Glutamatergic neuron (in vitro differentiated cells): Measurements from ENCODE around the gene PGLYRP2. TPM values are rescaled to one million over a fixed set of nuclear protein-coding genes. Genes with fewer than 3 reads are reported as not detected.

ENCODE experiments used
- DNase-seq: peaks from one replicate; pipeline ENCODE4 v3.0.0; 2022
- H3K27ac Mint-ChIP-seq: one replicate; pipeline ENCODE4 v1.8.0; 2020; ENCODE audit warnings: mild to moderate bottlenecking, mixed read lengths, inconsistent platforms; ENCODE audit not compliant: unreplicated experiment
- H3K27me3 Mint-ChIP-seq: one replicate; pipeline ENCODE4 v1.8.0; 2020; ENCODE audit warnings: mild to moderate bottlenecking, moderate library complexity, mixed read lengths, inconsistent platforms; ENCODE audit not compliant: unreplicated experiment
- H3K36me3 Mint-ChIP-seq: one replicate; pipeline ENCODE4 v1.8.0; 2020; ENCODE audit warnings: mild to moderate bottlenecking, mixed read lengths, inconsistent platforms; ENCODE audit not compliant: unreplicated experiment
- H3K4me1 Mint-ChIP-seq: one replicate; pipeline ENCODE4 v1.8.0; 2020; ENCODE audit warnings: mild to moderate bottlenecking, low read depth, mixed read lengths, inconsistent platforms; ENCODE audit not compliant: unreplicated experiment
- H3K4me3 Mint-ChIP-seq: one replicate; pipeline ENCODE4 v1.8.0; 2020; ENCODE audit warnings: mild to moderate bottlenecking, mixed read lengths, inconsistent platforms; ENCODE audit not compliant: unreplicated experiment
- H3K9me3 Mint-ChIP-seq: one replicate; pipeline ENCODE4 v1.8.0; 2020; ENCODE audit warnings: mild to moderate bottlenecking, moderate library complexity, mixed read lengths, inconsistent platforms; ENCODE audit not compliant: unreplicated experiment
- microRNA-seq: library from miRNA; unstranded; fragments of <30 nt; microRNA quantifications from one replicate; pipeline ENCODE4, GENCODE V29; 2020; ENCODE audit not compliant: unreplicated experiment
- total RNA-seq: library from RNA; stranded (reverse); fragmentation: NEBNext Ultra II Directional; extraction: Animal tissue kit (Norgen Biotek cat#: 25700); gene quantifications from one replicate; pipeline ENCODE4 v1.2.1, GENCODE V29; 2021; ENCODE audit not compliant: unreplicated experiment
- TF ChIP-seq, protein P1 (sequence below): fragments of 200-600 bp; sonication (generic); IDR thresholded peaks from one replicate; pipeline ENCODE4 v1.5.0; 2021; ENCODE audit not compliant: partially characterized antibody, unreplicated experiment

PGLYRP2 gene
- total RNA-seq, 1 donor from 2014 or later = not detected

DNA sequence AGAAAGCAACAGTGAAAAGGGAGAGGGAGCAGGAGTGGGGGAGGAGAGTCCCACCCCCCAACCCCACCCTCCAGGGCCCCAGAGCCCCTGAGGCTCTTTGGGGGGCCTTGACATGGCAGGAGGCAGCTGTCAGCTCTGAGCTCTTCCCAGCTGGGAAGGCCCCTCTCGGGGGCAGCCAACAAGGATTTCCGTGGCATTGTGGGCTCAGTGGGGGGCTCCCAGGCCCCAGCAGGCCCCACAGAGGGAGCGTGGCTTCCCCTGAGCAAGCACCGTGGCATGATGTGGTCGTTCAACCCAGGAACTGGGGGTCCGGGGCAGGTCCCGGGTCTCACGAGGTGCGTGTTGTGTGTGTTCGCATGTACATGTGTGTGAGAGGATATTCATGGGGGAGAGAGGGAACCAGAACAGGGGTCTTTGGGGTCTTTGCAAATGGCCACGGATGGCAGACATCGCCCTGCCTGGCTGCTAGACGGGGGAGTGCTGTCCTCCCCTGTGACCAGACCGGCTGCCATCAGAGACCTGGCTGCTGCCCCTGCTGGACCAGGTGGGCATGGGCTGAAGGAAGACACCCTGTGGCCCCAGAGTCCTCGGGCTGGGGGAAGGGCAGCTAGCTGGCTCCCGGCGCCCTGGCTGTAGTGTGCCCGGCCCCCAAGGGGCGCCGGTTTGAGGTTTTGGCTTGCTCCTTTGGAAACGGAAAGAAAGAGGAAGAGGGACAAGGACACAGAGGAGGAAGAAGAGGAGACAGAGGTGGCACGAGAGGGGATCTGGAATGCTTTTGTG, 56.8 kb downstream of the PGLYRP2 start:
- Mint-ChIP-seq H3K4me1 (peaks cover 8% of the 10 kb centered on the region), H3K27ac (no peak overlapping the region), H3K27me3 (peaks cover 10% of the 10 kb centered on the region), H3K4me3 (no peak overlapping the region), H3K36me3 (peaks cover 13% of the 10 kb centered on the region), H3K9me3 (peaks cover 15% of the 10 kb centered on the region)
- TF ChIP-seq, protein P1, sequence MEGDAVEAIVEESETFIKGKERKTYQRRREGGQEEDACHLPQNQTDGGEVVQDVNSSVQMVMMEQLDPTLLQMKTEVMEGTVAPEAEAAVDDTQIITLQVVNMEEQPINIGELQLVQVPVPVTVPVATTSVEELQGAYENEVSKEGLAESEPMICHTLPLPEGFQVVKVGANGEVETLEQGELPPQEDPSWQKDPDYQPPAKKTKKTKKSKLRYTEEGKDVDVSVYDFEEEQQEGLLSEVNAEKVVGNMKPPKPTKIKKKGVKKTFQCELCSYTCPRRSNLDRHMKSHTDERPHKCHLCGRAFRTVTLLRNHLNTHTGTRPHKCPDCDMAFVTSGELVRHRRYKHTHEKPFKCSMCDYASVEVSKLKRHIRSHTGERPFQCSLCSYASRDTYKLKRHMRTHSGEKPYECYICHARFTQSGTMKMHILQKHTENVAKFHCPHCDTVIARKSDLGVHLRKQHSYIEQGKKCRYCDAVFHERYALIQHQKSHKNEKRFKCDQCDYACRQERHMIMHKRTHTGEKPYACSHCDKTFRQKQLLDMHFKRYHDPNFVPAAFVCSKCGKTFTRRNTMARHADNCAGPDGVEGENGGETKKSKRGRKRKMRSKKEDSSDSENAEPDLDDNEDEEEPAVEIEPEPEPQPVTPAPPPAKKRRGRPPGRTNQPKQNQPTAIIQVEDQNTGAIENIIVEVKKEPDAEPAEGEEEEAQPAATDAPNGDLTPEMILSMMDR = no peak
- no peak for DNase-seq

DNA sequence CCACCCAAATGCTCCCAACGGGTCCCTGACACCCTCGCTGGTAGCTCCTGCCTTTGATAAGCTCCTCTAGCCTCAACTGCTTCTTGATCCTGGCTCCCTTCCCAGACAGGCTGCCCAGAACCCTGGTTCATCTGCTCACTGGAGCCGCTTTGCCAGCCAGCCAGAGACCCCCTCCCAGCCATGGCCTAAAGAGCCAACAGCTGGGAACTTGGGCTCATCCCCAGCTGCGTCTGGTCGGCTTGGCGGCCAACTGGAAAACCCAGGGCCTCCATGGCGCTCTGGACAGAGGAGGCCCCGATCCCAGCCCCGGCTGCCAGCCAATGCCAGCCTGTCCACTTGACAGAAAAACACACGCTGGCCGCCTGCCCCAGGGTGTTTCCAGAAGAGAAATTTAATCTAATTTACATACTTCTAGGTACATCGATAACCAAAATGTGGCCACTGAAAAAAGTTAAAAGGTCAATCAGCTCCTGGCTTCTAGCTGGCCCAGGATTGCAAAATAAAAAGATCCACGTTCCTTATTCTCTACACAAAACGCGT, 57.5 kb downstream of the PGLYRP2 start:
- Mint-ChIP-seq H3K4me1 (peaks cover 14% of the 10 kb centered on the region), H3K9me3 (peaks cover 17% of the 10 kb centered on the region), H3K36me3 (peaks cover 13% of the 10 kb centered on the region), H3K27me3 (peaks cover 10% of the 10 kb centered on the region), H3K27ac (no peak overlapping the region), H3K4me3 (no peak overlapping the region)
- TF ChIP-seq, protein P1 = no peak
- DNase-seq = no peak

DNA sequence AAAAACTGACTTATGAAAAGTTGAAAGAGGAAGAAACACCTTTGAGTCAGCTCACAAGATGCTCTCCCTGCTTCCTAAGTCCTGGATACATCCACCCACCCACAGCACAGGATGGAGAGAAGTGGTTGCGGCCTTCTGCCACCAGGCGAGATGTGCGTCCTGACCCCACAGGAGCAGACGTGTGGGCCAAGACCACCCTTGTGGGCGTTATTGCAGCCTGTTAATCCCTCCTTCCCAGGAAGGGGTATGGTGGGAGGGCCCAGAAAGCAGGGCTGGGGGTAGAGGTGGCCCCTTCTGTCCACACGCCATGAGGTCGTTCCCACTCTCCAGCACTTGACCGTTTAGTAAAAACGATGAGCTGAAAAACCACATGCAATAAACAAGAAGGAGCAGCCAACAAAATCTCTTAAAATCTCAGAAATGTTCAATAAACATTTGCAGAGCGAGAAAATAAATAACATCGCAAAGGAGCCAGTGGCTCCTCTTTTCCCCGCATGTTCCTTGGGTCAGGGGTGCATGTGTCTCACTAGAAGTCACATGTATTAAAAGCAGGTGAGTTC, 58.1 kb downstream of the PGLYRP2 start:
- Mint-ChIP-seq H3K9me3 (peaks cover 14% of the 10 kb centered on the region), H3K4me3 (no peak overlapping the region), H3K27me3 (peaks cover 7% of the 10 kb centered on the region), H3K36me3 (peaks cover 9% of the 10 kb centered on the region), H3K27ac (no peak overlapping the region), H3K4me1 (peaks cover 14% of the 10 kb centered on the region)
- TF ChIP-seq, protein P1 = no peak
- DNase-seq = no peak

DNA sequence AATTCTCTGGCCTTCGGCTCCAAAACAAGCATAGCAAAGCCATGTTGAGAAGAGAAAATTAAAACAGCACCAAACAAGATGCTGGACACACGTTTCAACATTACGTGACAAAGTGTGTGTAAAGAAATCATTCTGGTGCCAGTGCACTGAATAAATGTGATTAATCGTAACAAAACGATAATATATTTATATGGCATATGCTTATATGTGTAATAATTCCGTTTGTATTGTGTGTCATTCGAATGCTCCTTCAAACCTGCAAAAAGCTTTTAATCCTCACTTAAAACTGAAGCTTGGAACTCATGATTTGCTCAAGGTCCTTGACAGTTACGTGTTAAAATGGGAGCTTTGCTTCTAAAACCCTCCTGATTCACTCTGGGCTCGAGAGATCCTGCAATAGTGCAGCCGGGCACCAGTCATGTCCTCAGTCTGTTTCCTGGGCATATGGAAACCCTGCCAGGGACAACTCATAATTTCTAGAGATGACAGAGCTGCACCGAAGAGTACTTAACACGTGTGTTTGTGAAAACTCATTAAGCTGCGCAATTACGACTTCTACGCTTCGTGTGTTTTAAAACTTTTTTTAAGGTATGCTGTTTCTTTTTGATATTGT, 59.8 kb downstream of the PGLYRP2 start:
- H3K4me3 Mint-ChIP-seq = peak overlapping the region; percentile 96
- DNase-seq = no peak
- H3K27me3 Mint-ChIP-seq = peaks cover 7% of the 10 kb centered on the region
- H3K36me3 Mint-ChIP-seq = peaks cover 4% of the 10 kb centered on the region
- TF ChIP-seq, protein P1 = peak; percentile 37
- peaks cover 14% of the 10 kb centered on the region for H3K9me3 Mint-ChIP-seq
- H3K27ac Mint-ChIP-seq = peak overlapping the region; percentile 2
- H3K4me1 Mint-ChIP-seq = peaks cover 14% of the 10 kb centered on the region

Small RNA genes lying within 50 kb of the gene (microRNA-seq; reads per million reads assigned to microRNA genes)
- gene MIR1470 = not detected

Other genes starting within 250 kb of the PGLYRP2 start
- 0.61 TPM for gene EPHX3, start 247.1 kb downstream of the PGLYRP2 start, total RNA-seq
- gene BRD4, start 147.0 kb downstream of the PGLYRP2 start, total RNA-seq = 162 TPM
- gene AKAP8, start 99.7 kb downstream of the PGLYRP2 start, total RNA-seq = 28.9 TPM
- 354 TPM for gene AKAP8L, start 60.5 kb downstream of the PGLYRP2 start, total RNA-seq
- 106 TPM for gene WIZ, start 29.5 kb downstream of the PGLYRP2 start, total RNA-seq
- gene RASAL3, start 15.0 kb downstream of the PGLYRP2 start, total RNA-seq = not detected
- not detected for gene CYP4F22, start 29.0 kb upstream of the PGLYRP2 start, total RNA-seq
- gene CYP4F8, start 135.7 kb upstream of the PGLYRP2 start, total RNA-seq = not detected
- gene CYP4F3, start 161.4 kb upstream of the PGLYRP2 start, total RNA-seq = not detected
- gene CYP4F12, start 193.6 kb upstream of the PGLYRP2 start, total RNA-seq = not detected
- not detected for gene OR10H2, start 248.5 kb upstream of the PGLYRP2 start, total RNA-seq